Fibroblast of the aortic adventitia (primary cell): ENCODE results near the gene GPR84. TPM values are rescaled to one million over a fixed set of nuclear protein-coding genes. Genes with fewer than 3 reads are reported as not detected.
A peak's percentile ranks its signal among the peaks of the same experiment; 100 is the strongest.
"Not testable (repeated sequence)": the region's sequence is repeated elsewhere in the genome, so short reads cannot be mapped to it uniquely, and the experiment has no call there.

ENCODE experiments used
- DNase-seq: peaks from one replicate; pipeline ENCODE4 v3.0.0-alpha.2; 2010; ENCODE audit warnings: low read depth
- H3K4me3 ChIP-seq: 2 replicates; pipeline ENCODE4 v1.5.1; 2011; ENCODE audit warnings: low read depth, mild to moderate bottlenecking, control low read depth, low read length, moderate library complexity
- total RNA-seq: library from RNA; depleted of rRNA; stranded (reverse); fragments of >200 nt; gene quantifications from 2 replicates; pipeline ENCODE4 v1.2.3, GENCODE V29; 2012; ENCODE audit warnings: low replicate concordance
- TF ChIP-seq, protein P1 (sequence below): IDR thresholded peaks from 2 replicates; pipeline ENCODE4 v1.5.1; 2011; ENCODE audit warnings: mild to moderate bottlenecking, low read length, control low read depth, inconsistent platforms; ENCODE audit not compliant: insufficient read depth

Gene GPR84
- total RNA-seq, 1 donor, result not detected

DNA sequence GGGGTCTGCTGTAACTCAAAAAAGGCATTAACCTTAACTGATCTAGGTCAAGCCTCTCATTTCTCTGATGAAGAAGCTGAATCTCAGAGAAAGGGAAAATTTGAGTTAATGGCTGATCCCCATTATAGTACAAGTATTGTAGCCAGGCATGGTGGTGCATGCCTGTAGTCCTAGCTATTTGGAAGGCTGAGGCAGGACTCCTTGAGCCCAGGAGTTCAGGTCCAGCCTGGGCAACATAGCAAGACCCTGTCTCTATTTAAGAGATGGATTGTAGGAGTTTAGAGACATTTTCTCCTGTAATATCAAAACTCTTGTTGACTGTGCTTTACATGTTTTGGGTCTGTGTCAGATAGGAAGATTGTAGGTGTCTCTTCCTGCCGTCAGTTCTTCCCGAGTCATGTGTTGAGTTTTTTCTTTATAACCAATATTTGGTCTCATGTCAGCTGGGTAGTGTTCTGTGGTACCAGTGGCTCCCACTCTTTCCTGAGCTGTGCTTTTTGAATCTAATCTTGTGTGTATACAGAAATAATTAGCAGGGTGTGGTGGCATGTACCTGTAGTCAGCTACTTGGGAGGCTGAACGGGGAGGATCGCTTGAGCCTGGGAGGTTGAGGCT, 30.8 kb downstream of the GPR84 start:
- TF ChIP-seq, protein P1, sequence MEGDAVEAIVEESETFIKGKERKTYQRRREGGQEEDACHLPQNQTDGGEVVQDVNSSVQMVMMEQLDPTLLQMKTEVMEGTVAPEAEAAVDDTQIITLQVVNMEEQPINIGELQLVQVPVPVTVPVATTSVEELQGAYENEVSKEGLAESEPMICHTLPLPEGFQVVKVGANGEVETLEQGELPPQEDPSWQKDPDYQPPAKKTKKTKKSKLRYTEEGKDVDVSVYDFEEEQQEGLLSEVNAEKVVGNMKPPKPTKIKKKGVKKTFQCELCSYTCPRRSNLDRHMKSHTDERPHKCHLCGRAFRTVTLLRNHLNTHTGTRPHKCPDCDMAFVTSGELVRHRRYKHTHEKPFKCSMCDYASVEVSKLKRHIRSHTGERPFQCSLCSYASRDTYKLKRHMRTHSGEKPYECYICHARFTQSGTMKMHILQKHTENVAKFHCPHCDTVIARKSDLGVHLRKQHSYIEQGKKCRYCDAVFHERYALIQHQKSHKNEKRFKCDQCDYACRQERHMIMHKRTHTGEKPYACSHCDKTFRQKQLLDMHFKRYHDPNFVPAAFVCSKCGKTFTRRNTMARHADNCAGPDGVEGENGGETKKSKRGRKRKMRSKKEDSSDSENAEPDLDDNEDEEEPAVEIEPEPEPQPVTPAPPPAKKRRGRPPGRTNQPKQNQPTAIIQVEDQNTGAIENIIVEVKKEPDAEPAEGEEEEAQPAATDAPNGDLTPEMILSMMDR, result no peak

DNA sequence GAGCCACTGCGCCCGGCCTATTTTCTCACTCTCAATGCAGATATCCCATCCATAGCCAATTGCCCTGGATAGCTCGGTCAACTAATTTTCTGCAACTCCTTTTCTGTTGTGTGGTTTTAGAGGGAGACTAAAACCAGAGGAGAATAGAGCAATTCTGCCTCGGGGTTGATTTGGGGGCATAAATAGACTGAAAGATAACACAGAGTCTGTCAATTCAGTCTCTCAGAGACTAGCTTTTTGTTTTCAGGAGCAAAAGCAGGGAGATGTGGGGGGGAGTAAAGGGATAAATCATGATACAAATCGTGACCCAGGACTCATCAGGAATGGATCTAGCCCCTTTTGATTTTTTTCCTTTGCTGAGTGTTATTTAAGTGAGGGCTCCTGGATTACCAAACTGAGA, 32.8 kb downstream of the GPR84 start:
- H3K4me3 ChIP-seq, result no peak overlapping the region
- no peak for DNase-seq
- TF ChIP-seq, protein P1, result no peak

More for the DNA sequence above, 30.8 kb downstream of the GPR84 start:
- no peak for DNase-seq
- no peak overlapping the region for H3K4me3 ChIP-seq

DNA sequence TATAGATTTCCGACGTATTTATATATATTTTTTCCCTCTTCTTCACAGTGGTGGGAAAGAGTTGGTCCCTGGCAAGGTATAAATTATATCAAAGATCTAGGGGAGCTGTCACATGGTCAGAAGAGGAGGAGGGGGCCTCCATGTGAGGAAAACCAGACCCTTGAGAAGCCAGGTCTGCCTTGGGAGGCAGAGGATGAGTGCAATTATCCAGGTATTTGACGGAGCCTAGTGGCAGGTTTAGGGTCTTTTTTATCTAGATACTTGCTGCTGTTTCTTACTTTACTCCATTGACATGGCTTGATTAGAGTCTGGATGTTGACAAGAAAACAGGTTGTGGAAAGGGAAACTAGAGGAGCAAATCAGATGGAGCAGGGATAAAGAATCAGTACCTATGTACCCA, 33.8 kb downstream of the GPR84 start:
- H3K4me3 ChIP-seq, result no peak overlapping the region
- DNase-seq, result no peak
- TF ChIP-seq, protein P1, result no peak

DNA sequence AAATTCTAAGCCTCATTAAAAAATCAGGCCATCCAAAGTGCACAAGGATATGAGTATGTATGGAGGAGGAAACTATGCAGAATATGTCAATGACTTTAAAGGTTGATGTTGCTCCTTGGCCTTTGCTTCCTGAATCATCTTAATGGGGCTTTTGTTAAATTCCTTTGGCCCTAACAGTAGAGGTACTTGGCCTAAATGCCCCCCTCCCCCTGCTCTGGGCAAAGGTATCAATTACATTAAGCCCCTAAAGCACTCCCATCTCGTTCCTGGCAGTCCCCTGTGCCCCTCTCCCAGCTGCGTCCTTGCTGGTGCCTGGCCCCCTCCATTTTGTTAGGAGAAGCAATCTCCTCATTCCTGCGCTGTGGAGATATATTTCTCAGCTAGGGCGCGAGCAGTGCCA, 34.5 kb downstream of the GPR84 start:
- H3K4me3 ChIP-seq, result no peak overlapping the region
- TF ChIP-seq, protein P1, result no peak
- no peak for DNase-seq

DNA sequence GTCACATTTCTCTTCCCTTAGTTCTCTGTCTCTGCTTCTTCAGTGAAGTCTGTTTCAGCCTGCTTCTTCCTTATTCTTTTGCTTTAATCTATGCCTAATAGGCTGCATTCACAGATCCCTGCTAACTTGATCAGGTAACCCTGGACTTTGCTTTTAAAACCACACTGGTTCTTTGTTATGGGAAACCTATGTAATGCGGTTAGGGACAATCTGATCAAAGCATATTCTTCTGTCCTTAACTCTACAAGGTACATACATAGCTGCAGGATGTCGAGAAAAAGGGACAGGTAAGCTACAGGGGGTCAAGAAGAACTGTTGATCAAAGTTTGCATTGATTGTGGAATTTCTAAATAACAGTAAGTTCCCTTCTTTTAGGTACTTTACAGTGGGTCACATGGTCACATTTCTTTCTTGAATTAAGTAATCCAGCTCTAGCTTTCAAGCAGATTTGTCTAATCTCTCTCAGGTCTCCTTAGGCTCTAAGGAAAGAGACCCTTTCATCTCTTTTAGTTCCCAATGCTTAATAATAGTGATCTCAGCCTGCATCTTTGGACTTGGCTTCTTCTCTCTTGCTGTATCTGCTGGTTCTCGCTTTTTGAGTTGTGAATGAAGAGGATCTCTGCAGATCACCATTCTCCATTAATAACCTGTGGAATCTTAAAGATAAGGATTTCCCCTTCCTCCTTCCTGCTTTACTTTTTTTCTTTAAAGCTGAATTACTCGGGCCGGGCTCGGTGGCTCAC, 35.5 kb downstream of the GPR84 start:
- no peak overlapping the region for H3K4me3 ChIP-seq
- TF ChIP-seq, protein P1, result no peak
- DNase-seq, result no peak

DNA sequence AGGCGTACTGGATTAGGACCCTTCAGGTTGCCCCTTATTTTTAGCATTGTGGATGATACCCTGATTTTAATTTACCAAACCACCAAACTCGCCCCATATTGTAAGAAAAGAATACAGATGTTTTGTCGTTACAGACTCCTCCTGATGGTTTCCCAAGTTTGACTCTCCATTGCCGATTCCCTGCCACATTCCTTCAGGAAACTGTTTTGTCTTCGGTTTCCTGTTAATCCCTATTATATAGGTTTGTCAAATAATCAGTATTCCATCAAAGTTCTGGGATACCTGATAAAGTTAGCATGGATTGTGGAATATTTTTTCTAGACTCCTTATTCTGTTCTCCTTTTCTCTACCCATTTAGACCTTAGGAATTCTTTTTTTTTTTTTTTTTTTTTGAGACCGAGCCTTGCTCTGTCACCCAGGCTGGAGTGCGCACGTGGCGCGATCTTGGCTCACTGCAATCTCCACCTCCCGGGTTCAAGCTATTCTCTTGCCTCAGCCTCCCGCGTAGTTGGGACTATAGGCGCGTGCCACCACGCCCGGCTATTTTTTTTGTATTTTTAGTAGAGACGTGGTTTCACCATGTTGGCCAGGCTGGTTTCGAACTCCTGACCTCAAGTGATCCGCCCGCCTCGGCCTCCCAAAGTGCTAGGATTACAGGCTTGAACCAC, 38.7 kb downstream of the GPR84 start:
- H3K4me3 ChIP-seq, result peak overlapping the region; percentile 93
- not testable (repeated sequence) for DNase-seq
